ENCODE results near the gene CNTN5.

GRCh38 chr11:99425596-99425995 is 404.8 kb downstream of the CNTN5 start:
- TF ChIP-seq POLR2AphosphoS5 (IDR thresholded peaks at IDR 0.05; ENCODE audit: borderline replicate concordance, low read depth, low read length): no peak
- no peak for TF ChIP-seq EZH2 (IDR thresholded peaks at IDR 0.05)
